ENCODE results near the gene CMA1.

The CMA1 gene

GRCh38 chr14:24465805-24466204 lies 42.3 kb downstream of the CMA1 start:
- no peak for DNase-seq

- DNase-seq, result no peak
These were observed 42.7 kb downstream of the CMA1 start for GRCh38 chr14:24465368-24465767.

GRCh38 chr14:24463884-24464785 lies 43.9 kb downstream of the CMA1 start:
- DNase-seq, result no peak

GRCh38 chr14:24463017-24463883 lies 44.8 kb downstream of the CMA1 start:
- no peak for DNase-seq

- DNase-seq, result no peak
These were observed 46.7 kb downstream of the CMA1 start for GRCh38 chr14:24461336-24461735.

GRCh38 chr14:24459331-24459730 lies 48.7 kb downstream of the CMA1 start:
- no peak for DNase-seq

GRCh38 chr14:24458736-24459135 lies 49.3 kb downstream of the CMA1 start:
- no peak for DNase-seq

GRCh38 chr14:24456980-24457379 lies 51.1 kb downstream of the CMA1 start:
- DNase-seq, result no peak
